Heart left ventricle (tissue), 16 donors: Measurements from ENCODE around the gene KIAA1671. TPM values are rescaled to one million over a fixed set of nuclear protein-coding genes. Genes with fewer than 3 reads are reported as not detected.

Experiments used
- ATAC-seq, 4 donors: fragments of 200-7000 bp; cut with Tn5 transposase; one replicate each; pipeline ENCODE4 v1.9.1; 2020 to 2022; ENCODE audit warnings: moderate library complexity in 4 of 4, mild to moderate bottlenecking in 3 of 4, moderate number of reproducible peaks in 1 of 4
- DNase-seq, 5 donors: peaks; one replicate each; pipeline ENCODE4 v3.0.0-alpha.2; 2020
- H3K27ac ChIP-seq, 12 donors: fragments of 200-600 bp; sonication (generic) in 4 of 12; one replicate each; pipeline versions ENCODE4 v1.5.0 to v1.8.0; 2016 to 2022; ENCODE audit warnings: mild to moderate bottlenecking in 2 of 12
- H3K27me3 ChIP-seq, 9 donors: fragments of 200-600 bp; sonication (generic) in 2 of 9; one replicate each; pipeline versions ENCODE4 v1.5.1 to v1.8.0; 2016 to 2022; ENCODE audit warnings: mild to moderate bottlenecking in 3 of 9
- H3K36me3 ChIP-seq, 9 donors: fragments of 200-600 bp; sonication (generic) in 2 of 9; one replicate each; pipeline versions ENCODE4 v1.5.0 to v1.8.0; 2018 to 2022; ENCODE audit warnings: mild to moderate bottlenecking in 2 of 9
- H3K4me1 ChIP-seq, 12 donors: fragments of 200-600 bp; sonication (generic) in 4 of 12; one replicate each; pipeline versions ENCODE4 v1.5.0 to v1.8.0; 2016 to 2022; ENCODE audit warnings: mild to moderate bottlenecking in 3 of 12
- H3K4me3 ChIP-seq, 12 donors: fragments of 200-600 bp; sonication (generic) in 4 of 12; one replicate each; pipeline versions ENCODE4 v1.5.0 to v1.8.0; 2017 to 2022; ENCODE audit warnings: mild to moderate bottlenecking in 9 of 12, moderate library complexity in 4 of 12
- H3K9me3 ChIP-seq, 12 donors: fragments of 200-600 bp; sonication (generic) in 4 of 12; one replicate each; pipeline versions ENCODE4 v1.5.0 to v1.8.0; 2016 to 2022; ENCODE audit warnings: mild to moderate bottlenecking in 1 of 12
- POLR2A ChIP-seq, 2 donors: fragments of 450-650 bp; IDR thresholded peaks; one replicate each; pipeline ENCODE4 v1.6.1; 2017; ENCODE audit warnings: antibody characterized with exemption in 2 of 2, mild to moderate bottlenecking in 2 of 2, moderate library complexity in 2 of 2
- WGBS, 4 donors: extraction: QIAGEN DNeasy Blood & Tissue Kit in 2 of 4; methylation state at CpG; one replicate each; pipeline versions ENCODE4 v1.1.5 to v1.1.7; 2013 to 2018; 5-methylcytosine and 5-hydroxymethylcytosine counted together
- intact Hi-C, 10 donors: fragments of 100-400 bp; cut with DNase I; formaldehyde crosslinking; loops; one replicate each; pipeline versions ENCODE4 v1.11.1 to v1.14.2; 2022
- polyA plus RNA-seq, 2 donors: library from polyadenylated mRNA; stranded (reverse); fragments of 200-250 nt; gene quantifications; one replicate each; pipeline ENCODE4 v1.2.3, GENCODE V29; 2013
- total RNA-seq, 9 donors: library from RNA; depleted of rRNA in 2 of 9; stranded (reverse); fragments of >200 nt in 2 of 9; fragmentation: NEBNext Ultra II Directional in 3 of 9; extraction: Animal tissue kit (Norgen Biotek cat#: 25700) in 3 of 9; gene quantifications; one replicate each; pipeline versions ENCODE4 v1.1.0 to v1.2.4, GENCODE V29; 2016 to 2023
- TF ChIP-seq, protein P1 (sequence below), 12 donors: fragments of 200-600 bp; sonication (generic) in 4 of 12; IDR thresholded peaks; one replicate each; pipeline versions ENCODE4 v1.5.0 to v1.8.0; 2018 to 2022; ENCODE audit warnings: antibody characterized with exemption in 12 of 12, mild to moderate bottlenecking in 5 of 12
- donor health status: ischemic (EF 13 %, LVEDD 7.1; RV severe dilation, severe dysfunction).
- donor health status: healthy with polysubstance abuse.
- donor health status: DM: no; HTN: yes; CAD: no.
- donor health status: DM: no; HTN: no; CAD: no.
- donor health status: ischemic (EF 25% LVEDD 6.9; RV normal size, moderate dysfunction).
- donor health status: ischemic (EF 25% LVEDD 5.7; RV mildly dilated, moderate dysfunction).
- donor health status: healthy.
- donor health status: DM: yes; HTN: yes; CAD: no.
- donor health status: ischemic (EF 35%, LVEDD 5.7; RV mildly dilated, moderate dysfunction).
- donor health status: nonischemic (EF 11% LVEDD 7.7; RV severe dilation, severe dysfunction).
- donor health status: DM: yes; HTN: yes; CAD: no.
- donor health status: PGD.
- donor health status: ischemic (EF 29% LVEDD 5.4; RV normal size, mild dysfunction).
- donor health status: nonischemic (EF 23%, LVEDD 6.1; RV moderate dilation, normal function).

Gene KIAA1671
- total and polyA plus RNA-seq, 11 donors: 4.5 to 22.1 (median 13.2) TPM

DNA sequence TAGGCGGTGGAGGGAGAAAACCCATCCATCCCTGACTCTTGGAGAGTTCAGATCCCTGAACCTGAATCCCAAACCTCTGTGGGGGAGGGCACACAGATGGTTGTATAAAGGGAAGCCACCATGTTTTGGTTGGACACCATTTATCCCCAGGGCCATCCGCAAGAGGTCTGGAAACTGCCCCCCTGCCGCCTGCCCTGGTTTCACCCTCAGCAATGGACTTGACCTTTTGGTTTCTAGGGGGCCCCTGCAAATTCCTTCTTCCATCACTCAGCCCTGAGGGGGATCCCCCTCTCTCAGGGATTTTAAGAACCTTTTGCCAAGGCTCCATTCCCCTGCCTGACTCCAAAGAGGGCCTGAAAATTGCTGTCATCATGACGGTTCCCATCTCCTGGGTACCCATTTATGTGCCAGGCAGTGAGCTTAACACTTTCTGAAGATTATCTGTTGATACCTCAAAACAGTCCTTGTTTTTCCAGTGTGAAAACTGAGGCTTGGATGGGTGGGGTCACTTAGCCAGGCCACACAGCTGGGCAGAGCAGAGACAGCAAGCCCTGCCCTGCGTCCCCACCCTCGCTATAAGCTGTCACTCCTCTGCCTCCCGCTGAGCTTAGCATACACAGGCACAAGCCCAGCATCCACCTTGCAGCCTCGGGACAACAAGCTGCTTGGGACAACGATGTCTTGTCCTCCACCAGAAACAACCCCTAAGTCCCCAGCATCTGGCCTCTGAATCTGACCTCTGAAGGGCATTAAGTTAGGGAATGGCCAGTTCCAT, 213.9 kb downstream of the KIAA1671 start:
- H3K27ac ChIP-seq: no peak overlapping the region
- H3K9me3 ChIP-seq: no peaks in the 10 kb centered on the region
- H3K27me3 ChIP-seq: no peaks in the 10 kb centered on the region

DNA sequence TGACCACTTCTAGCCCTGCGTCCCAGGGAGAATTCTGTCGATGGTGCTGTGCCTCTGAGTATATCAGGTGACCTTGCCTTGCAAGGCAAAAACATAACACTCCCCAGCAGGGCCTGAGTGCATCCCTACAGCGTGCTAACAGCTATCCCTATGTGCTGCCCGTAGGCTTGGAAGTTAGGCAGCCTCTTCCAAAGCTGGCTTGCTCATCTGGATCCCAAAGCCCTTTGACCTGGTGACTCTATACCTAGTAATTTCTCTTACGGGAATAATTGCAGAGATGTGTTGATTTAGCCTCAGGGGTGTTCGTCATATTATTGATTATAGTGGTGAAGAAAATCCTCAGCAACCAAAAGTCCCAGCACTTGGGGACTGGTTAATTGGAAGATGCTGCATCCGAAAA, 214.6 kb downstream of the KIAA1671 start:
- no peak overlapping the region for H3K4me3 ChIP-seq
- H3K9me3 ChIP-seq: no peaks in the 10 kb centered on the region
- peaks cover 0 to 14% (median 5%) of the 10 kb centered on the region in 9 donors for H3K36me3 ChIP-seq
- no peak for TF ChIP-seq POLR2A (IDR thresholded peaks at IDR 0.05)
- TF ChIP-seq, protein P1, sequence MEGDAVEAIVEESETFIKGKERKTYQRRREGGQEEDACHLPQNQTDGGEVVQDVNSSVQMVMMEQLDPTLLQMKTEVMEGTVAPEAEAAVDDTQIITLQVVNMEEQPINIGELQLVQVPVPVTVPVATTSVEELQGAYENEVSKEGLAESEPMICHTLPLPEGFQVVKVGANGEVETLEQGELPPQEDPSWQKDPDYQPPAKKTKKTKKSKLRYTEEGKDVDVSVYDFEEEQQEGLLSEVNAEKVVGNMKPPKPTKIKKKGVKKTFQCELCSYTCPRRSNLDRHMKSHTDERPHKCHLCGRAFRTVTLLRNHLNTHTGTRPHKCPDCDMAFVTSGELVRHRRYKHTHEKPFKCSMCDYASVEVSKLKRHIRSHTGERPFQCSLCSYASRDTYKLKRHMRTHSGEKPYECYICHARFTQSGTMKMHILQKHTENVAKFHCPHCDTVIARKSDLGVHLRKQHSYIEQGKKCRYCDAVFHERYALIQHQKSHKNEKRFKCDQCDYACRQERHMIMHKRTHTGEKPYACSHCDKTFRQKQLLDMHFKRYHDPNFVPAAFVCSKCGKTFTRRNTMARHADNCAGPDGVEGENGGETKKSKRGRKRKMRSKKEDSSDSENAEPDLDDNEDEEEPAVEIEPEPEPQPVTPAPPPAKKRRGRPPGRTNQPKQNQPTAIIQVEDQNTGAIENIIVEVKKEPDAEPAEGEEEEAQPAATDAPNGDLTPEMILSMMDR (IDR thresholded peaks at IDR 0.05): no peak
- intact Hi-C loops: loop anchor here in 3 of 10 donors (2.0 to 5.0 kb wide), 2 partner anchors 54 to 55 kb away; no protein-coding TSS in a partner anchor
- H3K27me3 ChIP-seq: no peaks in the 10 kb centered on the region
- no peak for DNase-seq
- no peak for ATAC-seq
- no peak overlapping the region for H3K27ac ChIP-seq
- 85 to 91% (median 89%) methylated on average over 7 of the region's 7 CpGs for WGBS, 4 donors
- H3K4me1 ChIP-seq: peaks cover 0 to 6% (median 0%) of the 10 kb centered on the region in 12 donors

More for the DNA sequence above, 213.9 kb downstream of the KIAA1671 start:
- Histone ChIP-seq H3K4me1 (peaks cover 0 to 6% (median 0%) of the 10 kb centered on the region in 12 donors), H3K4me3 (no peak overlapping the region), H3K36me3 (peaks cover 0 to 9% (median 5%) of the 10 kb centered on the region in 9 donors)
- ATAC-seq (no peak), DNase-seq (no peak)
- intact Hi-C loops: loop anchor here in 3 of 10 donors (2.0 to 5.0 kb wide), 2 partner anchors 54 kb away; no protein-coding TSS in a partner anchor
- WGBS, 4 donors: 83 to 90% (median 88%) methylated on average over 7 to 9 of the region's 9 CpGs
- no peak for TF ChIP-seq POLR2A (IDR thresholded peaks at IDR 0.05)
- TF ChIP-seq, protein P1 (IDR thresholded peaks at IDR 0.05): no peak

DNA sequence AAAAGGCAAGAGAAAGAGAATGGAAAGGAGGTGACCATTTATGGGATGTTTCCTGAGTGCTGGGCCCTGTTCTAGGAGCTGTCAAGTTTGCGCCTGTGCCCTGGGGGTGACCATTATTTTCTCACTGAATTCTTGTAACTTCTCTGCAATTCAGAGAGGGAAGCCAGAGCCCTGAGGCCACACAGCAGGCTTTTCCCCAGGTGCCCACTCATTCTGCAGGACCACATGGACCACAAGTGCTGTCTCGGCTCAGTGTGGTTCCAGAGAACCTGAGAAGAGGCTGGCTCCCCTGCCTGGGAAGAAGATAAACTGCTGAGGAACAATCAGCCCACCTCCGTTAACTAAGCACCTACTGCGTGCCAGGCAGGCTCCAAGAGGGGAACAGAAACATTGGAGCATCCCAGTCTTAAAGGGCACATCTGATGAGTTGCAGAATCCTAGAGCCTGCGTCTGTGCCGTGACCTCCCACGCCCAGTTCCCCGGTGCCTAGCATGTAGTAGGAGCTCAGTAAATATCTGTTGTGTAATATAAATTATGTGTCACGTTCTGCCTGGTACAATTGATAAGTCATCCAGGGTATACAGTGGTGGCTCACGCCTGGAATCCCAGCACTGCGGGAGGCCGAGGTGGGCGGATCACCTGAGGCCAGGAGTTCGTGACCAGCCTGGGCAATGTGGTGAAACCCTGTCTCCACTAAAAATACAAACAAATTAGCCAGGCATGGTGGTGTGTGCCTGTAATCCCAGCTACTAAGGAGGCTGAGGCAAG, 215.5 kb downstream of the KIAA1671 start:
- ATAC-seq (no peak), DNase-seq (no peak)
- Histone ChIP-seq H3K27ac (no peak overlapping the region), H3K9me3 (no peaks in the 10 kb centered on the region), H3K36me3 (peaks cover 0 to 22% (median 5%) of the 10 kb centered on the region in 9 donors), H3K4me1 (peaks cover 0 to 6% (median 0%) of the 10 kb centered on the region in 12 donors), H3K4me3 (no peak overlapping the region), H3K27me3 (no peaks in the 10 kb centered on the region)
- WGBS, 4 donors: 88 to 93% (median 92%) methylated on average over 14 of the region's 14 CpGs
- intact Hi-C loops: loop anchor here in 3 of 10 donors (2.0 to 5.0 kb wide), 2 partner anchors 55 to 56 kb away; no protein-coding TSS in a partner anchor
- no peak for TF ChIP-seq POLR2A (IDR thresholded peaks at IDR 0.05)
- TF ChIP-seq, protein P1 (IDR thresholded peaks at IDR 0.05): no peak
